Breast epithelium (tissue), 4 donors: ENCODE results near the gene OSBPL2. TPM values are rescaled to one million over a fixed set of nuclear protein-coding genes. Genes with fewer than 3 reads are reported as not detected.

ENCODE experiments used
- DNase-seq, 2 donors: peaks; one replicate each; pipeline ENCODE4 v3.0.0-alpha.2; 2019; ENCODE audit warnings: low spot score in 2 of 2
- H3K27ac ChIP-seq, 2 donors: fragments of 200-600 bp; sonication (generic) in 1 of 2; one replicate each; pipeline ENCODE4 v1.5.1; 2016 to 2019; ENCODE audit warnings: mild to moderate bottlenecking in 1 of 2
- H3K27me3 ChIP-seq, 2 donors: fragments of 200-600 bp; sonication (generic) in 1 of 2; one replicate each; pipeline versions ENCODE4 v1.5.1 to v1.6.0; 2017 to 2019; ENCODE audit warnings: control low read depth in 1 of 2, mild to moderate bottlenecking in 1 of 2
- H3K36me3 ChIP-seq: fragments of 200-600 bp; one replicate; pipeline ENCODE4 v1.5.1; 2019
- H3K4me1 ChIP-seq, 2 donors: fragments of 200-600 bp; sonication (generic); one replicate each; pipeline ENCODE4 v1.5.1; 2016 to 2019; ENCODE audit warnings: control low read depth in 1 of 2
- H3K4me3 ChIP-seq, 3 donors: fragments of 200-600 bp; sonication (generic); 1 replicate in 2 of 3; 2 replicates in 1 of 3; pipeline ENCODE4 v1.5.1; 2016 to 2019; ENCODE audit warnings: mild to moderate bottlenecking in 3 of 3, moderate library complexity in 2 of 3
- H3K9me3 ChIP-seq, 2 donors: fragments of 200-600 bp; sonication (generic) in 1 of 2; one replicate each; pipeline ENCODE4 v1.5.1; 2016 to 2019; ENCODE audit warnings: control low read depth in 1 of 2
- POLR2A ChIP-seq: fragments of 450-650 bp; IDR thresholded peaks from one replicate; pipeline ENCODE4 v1.6.1; 2016; ENCODE audit warnings: antibody characterized with exemption, mild to moderate bottlenecking, moderate library complexity
- POLR2AphosphoS5 ChIP-seq, 3 donors: sonication (generic); formaldehyde crosslinking; IDR thresholded peaks; one replicate each; pipeline ENCODE4 v1.6.1; 2017; ENCODE audit warnings: antibody characterized with exemption in 3 of 3
- intact Hi-C: fragments of 100-400 bp; cut with DNase I; formaldehyde crosslinking; loops from one replicate; pipeline ENCODE4 v1.15.1; 2023; ENCODE audit warnings: low total_unique reads
- total RNA-seq, 3 donors: library from RNA; depleted of rRNA; stranded (reverse); fragments of >200 nt; gene quantifications; one replicate each; pipeline ENCODE4 v1.1.0, GENCODE V29; 2016
- TF ChIP-seq, protein P1 (sequence below), 3 donors: fragments of 450-650 bp; IDR thresholded peaks; one replicate each; pipeline ENCODE4 v1.5.1; 2016 to 2017; ENCODE audit warnings: antibody characterized with exemption in 3 of 3, mild to moderate bottlenecking in 3 of 3, moderate library complexity in 3 of 3

OSBPL2 gene
- total RNA-seq, 3 donors from 2014 or later = 25.0 to 46.1 (median 38.0) TPM

DNA sequence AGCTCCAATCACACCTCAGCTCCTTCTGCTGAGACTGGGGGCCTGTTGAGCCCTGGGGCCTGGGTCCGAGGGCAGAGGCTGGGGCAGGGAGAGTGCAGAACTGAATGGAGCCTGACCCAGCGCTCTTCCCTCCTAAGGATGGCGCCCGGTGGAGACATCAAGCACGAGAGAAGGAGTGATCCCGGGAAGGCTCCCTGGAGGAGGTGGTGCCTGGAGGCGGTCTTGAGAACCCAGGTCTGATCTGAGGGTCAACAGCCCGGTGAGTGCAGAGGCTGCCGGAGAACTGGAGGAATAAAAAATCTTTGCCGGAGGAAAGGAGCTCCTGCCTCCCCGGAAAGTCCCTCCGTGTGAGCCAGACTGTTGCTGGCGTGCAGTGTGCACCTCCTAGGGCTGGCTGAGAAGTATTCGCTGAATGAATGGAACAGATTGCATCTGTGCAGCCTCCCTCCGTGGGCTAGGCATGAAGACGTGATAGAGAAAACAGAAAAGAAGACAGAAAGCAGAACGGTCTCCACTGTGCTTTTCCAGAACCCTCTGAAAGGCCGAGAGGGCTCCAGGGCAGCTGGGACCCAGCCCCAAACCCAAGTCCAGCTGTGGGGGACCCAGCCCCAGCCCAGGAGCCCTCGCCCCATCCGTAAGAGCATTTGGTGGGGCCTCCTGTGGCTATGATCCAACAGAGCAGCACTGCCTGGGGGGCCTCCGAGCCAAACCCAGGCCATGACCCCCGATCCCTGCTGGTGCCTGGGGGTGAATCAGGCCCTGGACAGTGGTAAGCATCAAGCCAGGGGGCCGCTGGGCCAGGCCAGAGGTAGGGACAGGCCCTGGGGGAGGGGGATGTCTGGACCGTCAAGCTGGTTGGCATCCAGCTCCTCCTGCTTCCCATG is 11.4 kb upstream of the OSBPL2 start:
- H3K9me3 ChIP-seq = no peaks in the 10 kb centered on the region
- H3K4me1 ChIP-seq = no peaks in the 10 kb centered on the region
- H3K27me3 ChIP-seq = peaks cover 0 to 52% of the 10 kb centered on the region in 2 donors
- TF ChIP-seq POLR2AphosphoS5 (IDR thresholded peaks at IDR 0.05) = no peak
- TF ChIP-seq, protein P1, sequence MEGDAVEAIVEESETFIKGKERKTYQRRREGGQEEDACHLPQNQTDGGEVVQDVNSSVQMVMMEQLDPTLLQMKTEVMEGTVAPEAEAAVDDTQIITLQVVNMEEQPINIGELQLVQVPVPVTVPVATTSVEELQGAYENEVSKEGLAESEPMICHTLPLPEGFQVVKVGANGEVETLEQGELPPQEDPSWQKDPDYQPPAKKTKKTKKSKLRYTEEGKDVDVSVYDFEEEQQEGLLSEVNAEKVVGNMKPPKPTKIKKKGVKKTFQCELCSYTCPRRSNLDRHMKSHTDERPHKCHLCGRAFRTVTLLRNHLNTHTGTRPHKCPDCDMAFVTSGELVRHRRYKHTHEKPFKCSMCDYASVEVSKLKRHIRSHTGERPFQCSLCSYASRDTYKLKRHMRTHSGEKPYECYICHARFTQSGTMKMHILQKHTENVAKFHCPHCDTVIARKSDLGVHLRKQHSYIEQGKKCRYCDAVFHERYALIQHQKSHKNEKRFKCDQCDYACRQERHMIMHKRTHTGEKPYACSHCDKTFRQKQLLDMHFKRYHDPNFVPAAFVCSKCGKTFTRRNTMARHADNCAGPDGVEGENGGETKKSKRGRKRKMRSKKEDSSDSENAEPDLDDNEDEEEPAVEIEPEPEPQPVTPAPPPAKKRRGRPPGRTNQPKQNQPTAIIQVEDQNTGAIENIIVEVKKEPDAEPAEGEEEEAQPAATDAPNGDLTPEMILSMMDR (IDR thresholded peaks at IDR 0.05) = no peak
- TF ChIP-seq POLR2A = no peak
- H3K36me3 ChIP-seq = no peaks in the 10 kb centered on the region
- no peak overlapping the region for H3K4me3 ChIP-seq
- intact Hi-C loops = no loop called here
- no peak for DNase-seq
- no peak overlapping the region for H3K27ac ChIP-seq

DNA sequence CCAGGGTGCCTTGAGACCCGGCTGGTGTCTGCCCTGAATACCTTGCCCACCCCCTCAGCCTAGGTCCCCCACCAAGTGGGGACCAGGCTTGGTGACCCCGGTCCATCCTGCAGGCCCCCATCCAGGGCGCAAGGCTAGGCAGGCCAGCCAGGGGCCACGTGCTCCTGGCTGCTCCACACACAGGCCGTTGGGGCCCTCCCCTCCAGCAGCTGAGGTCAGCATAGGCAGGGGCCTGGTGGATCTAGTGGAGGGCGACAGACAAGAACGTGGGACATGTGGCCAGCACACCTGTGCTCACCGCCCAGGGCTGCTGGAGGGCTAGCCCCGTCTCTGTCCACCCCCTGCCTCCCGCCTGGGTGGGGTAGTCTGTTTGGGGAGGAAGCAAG is 10.7 kb upstream of the OSBPL2 start:
- Histone ChIP-seq H3K4me1 (no peaks in the 10 kb centered on the region), H3K9me3 (no peaks in the 10 kb centered on the region), H3K27me3 (peaks cover 0 to 45% of the 10 kb centered on the region in 2 donors), H3K4me3 (no peak overlapping the region), H3K27ac (no peak overlapping the region), H3K36me3 (no peaks in the 10 kb centered on the region)
- intact Hi-C loops = no loop called here
- TF ChIP-seq POLR2AphosphoS5 (IDR thresholded peaks at IDR 0.05) = no peak
- no peak for DNase-seq

DNA sequence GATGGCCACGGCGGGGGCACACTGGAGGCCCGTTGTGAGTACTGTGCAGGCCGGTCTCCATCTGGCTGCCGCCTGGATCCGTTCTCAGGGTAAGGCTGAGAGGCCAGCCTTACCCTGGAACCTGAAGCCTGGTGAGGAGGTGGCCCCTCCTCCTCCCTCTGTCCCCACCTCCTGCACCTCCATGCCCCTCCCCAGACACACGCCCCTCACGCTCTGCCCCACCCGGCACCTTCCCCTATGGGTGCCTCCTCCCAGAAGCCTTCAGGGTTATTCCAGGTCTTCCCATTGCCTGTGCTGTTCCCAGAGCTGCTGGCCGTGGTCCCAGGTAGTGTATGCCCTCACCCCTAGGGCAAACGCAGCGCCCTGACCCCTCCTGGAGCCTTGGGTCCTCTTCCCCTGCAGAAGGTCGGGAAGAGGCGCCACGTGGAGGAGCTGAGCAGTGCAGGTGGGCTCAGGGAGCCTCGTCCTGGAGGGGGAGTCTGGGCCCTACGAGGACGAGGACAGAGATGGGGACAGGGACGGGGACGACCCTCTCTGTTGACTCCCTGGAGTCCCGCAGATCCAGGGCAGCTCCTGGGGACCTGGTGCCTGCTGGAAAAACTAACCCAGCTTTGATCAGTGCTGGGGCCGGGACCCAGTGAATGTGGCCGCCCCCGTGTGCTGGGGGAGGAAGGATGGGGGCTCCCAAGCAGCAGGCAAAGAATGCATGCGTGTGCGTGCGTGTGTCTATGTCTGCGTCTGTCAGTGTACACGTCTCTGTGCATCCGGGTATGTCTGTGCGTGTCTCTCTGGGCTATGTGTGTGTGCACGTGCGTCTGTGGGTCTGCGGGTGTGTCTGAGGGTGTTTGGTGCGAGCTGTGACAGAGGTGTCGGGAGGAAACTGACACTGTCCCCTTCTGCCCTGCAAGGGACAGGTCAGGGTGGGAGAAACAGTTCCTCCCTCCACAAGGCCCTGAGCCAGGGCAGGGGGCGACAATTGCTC is 10.1 kb upstream of the OSBPL2 start:
- intact Hi-C loops = no loop called here
- no peaks in the 10 kb centered on the region for H3K36me3 ChIP-seq
- TF ChIP-seq, protein P1 (IDR thresholded peaks at IDR 0.05) = no peak
- TF ChIP-seq POLR2A (no peak), POLR2AphosphoS5 (IDR thresholded peaks at IDR 0.05) (no peak)
- no peak overlapping the region for H3K4me3 ChIP-seq
- H3K27ac ChIP-seq = no peak overlapping the region
- no peaks in the 10 kb centered on the region for H3K9me3 ChIP-seq
- no peaks in the 10 kb centered on the region for H3K4me1 ChIP-seq
- H3K27me3 ChIP-seq = peaks cover 0 to 38% of the 10 kb centered on the region in 2 donors
- no peak for DNase-seq

DNA sequence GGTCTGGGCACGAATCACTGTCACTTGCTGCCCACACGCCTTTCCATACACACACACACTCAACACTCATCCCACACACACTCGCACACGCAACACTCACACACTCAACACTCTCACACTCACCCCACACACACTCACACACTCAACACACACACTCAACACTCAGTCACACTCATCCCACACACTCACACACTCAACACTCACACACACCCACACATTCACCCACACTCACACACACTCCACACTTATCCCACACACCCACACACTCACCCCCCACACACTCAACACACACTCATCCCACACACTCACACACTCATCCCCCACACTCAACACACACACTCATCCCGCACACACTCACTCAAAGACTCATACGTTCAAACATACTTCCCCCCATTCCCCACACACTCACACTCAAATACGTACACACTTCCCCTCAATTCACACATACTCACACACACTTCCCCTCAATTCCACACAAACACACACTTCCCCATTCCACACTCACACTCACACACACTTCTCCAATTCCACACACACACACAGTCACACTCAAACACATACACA is 9.3 kb upstream of the OSBPL2 start:
- Histone ChIP-seq H3K36me3 (no peaks in the 10 kb centered on the region), H3K9me3 (no peaks in the 10 kb centered on the region), H3K4me1 (no peaks in the 10 kb centered on the region), H3K4me3 (no peak overlapping the region), H3K27ac (no peak overlapping the region), H3K27me3 (peaks cover 0 to 30% of the 10 kb centered on the region in 2 donors)
- intact Hi-C loops = no loop called here
- no peak for TF ChIP-seq POLR2A
- TF ChIP-seq, protein P1 (IDR thresholded peaks at IDR 0.05) = no peak
- TF ChIP-seq POLR2AphosphoS5 (IDR thresholded peaks at IDR 0.05) = no peak
- no peak for DNase-seq

DNA sequence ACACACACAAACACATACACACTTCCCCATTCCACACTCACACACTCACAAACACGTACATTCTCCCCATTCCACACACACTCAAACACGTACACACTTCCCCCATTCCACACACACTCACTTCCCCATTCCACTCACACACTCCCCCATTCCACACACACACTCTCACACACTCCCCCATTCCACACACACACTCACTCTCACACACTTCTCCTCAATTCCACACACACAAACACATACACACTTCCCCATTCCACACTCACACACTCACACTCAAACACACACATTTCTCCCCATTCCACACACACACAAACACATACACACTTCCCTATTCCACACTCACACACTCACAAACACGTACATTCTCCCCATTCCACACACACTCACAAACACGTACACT is 8.7 kb upstream of the OSBPL2 start:
- no peaks in the 10 kb centered on the region for H3K4me1 ChIP-seq
- intact Hi-C loops = no loop called here
- DNase-seq = no peak
- no peaks in the 10 kb centered on the region for H3K36me3 ChIP-seq
- no peak overlapping the region for H3K27ac ChIP-seq
- no peak for TF ChIP-seq POLR2A
- TF ChIP-seq, protein P1 (IDR thresholded peaks at IDR 0.05) = no peak
- H3K27me3 ChIP-seq = peaks cover 0 to 25% of the 10 kb centered on the region in 2 donors
- no peak overlapping the region for H3K4me3 ChIP-seq
- H3K9me3 ChIP-seq = no peaks in the 10 kb centered on the region
